Activated CD4-positive, alpha-beta T cell treated with anti-CD3 and anti-CD28 coated beads, Interleukin-10, Interleukin-2, amounts not matched to agents 100 ng/mL and 50 ng/mL, durations not matched to agents 16 hours and 8 hours (primary cell): ENCODE measurements around the gene UPK3BL1.
"Not testable (repeated sequence)": the region's sequence is repeated elsewhere in the genome, so short reads cannot be mapped to it uniquely, and the experiment has no call there.

ENCODE experiments used
- DNase-seq: peaks from one replicate; pipeline ENCODE4 v3.0.0-alpha.2; 2020

The UPK3BL1 gene

GRCh38 chr7:102618122-102618521 lies 24.5 kb downstream of the UPK3BL1 start:
- not testable (repeated sequence) for DNase-seq

GRCh38 chr7:102616507-102617125 lies 26.0 kb downstream of the UPK3BL1 start, which contains the start of gene RASA4:
Gene RASA4, minus strand, starts transcription at chr7:102616756. Its CDS starts 67 bp downstream, at chr7:102616689.
- not testable (repeated sequence) for DNase-seq

- DNase-seq: not testable (repeated sequence)
Observed at GRCh38 chr7:102615930-102616329, 26.7 kb downstream of the UPK3BL1 start.

- DNase-seq: not testable (repeated sequence)
Observed at GRCh38 chr7:102614873-102615272, 27.7 kb downstream of the UPK3BL1 start.

- DNase-seq: not testable (repeated sequence)
Observed at GRCh38 chr7:102614346-102614697, 28.3 kb downstream of the UPK3BL1 start.

- DNase-seq: not testable (repeated sequence)
Observed at GRCh38 chr7:102613575-102614345, 28.8 kb downstream of the UPK3BL1 start.

GRCh38 chr7:102611675-102612325 lies 30.8 kb downstream of the UPK3BL1 start:
- DNase-seq: not testable (repeated sequence)

- DNase-seq: not testable (repeated sequence)
Observed at GRCh38 chr7:102611013-102611674, 31.4 kb downstream of the UPK3BL1 start.

GRCh38 chr7:102610441-102610840 lies 32.1 kb downstream of the UPK3BL1 start:
- not testable (repeated sequence) for DNase-seq

GRCh38 chr7:102609734-102610133 lies 32.9 kb downstream of the UPK3BL1 start:
- not testable (repeated sequence) for DNase-seq

- not testable (repeated sequence) for DNase-seq
Observed at GRCh38 chr7:102606848-102607247, 35.7 kb downstream of the UPK3BL1 start.

- DNase-seq: not testable (repeated sequence)
Observed at GRCh38 chr7:102604431-102605145, 38.0 kb downstream of the UPK3BL1 start.

- DNase-seq: not testable (repeated sequence)
Observed at GRCh38 chr7:102602317-102602716, 40.3 kb downstream of the UPK3BL1 start.

GRCh38 chr7:102599699-102600098 lies 42.9 kb downstream of the UPK3BL1 start:
- DNase-seq: not testable (repeated sequence)

GRCh38 chr7:102596036-102596435 lies 46.6 kb downstream of the UPK3BL1 start:
- DNase-seq: not testable (repeated sequence)

- not testable (repeated sequence) for DNase-seq
Observed at GRCh38 chr7:102593637-102594334, 48.8 kb downstream of the UPK3BL1 start.

- not testable (repeated sequence) for DNase-seq
Observed at GRCh38 chr7:102592477-102593019, 50.0 kb downstream of the UPK3BL1 start.

- not testable (repeated sequence) for DNase-seq
Observed at GRCh38 chr7:102589857-102590256, 52.7 kb downstream of the UPK3BL1 start.
